ENCODE results near the gene NDUFS2. TPM values are rescaled to one million over a fixed set of nuclear protein-coding genes. Genes with fewer than 3 reads are reported as not detected.
"Not testable (repeated sequence)": the region's sequence is repeated elsewhere in the genome, so short reads cannot be mapped to it uniquely, and the experiment has no call there.

The NDUFS2 gene
- total and polyA plus RNA-seq, 8 donors, result 9.9 to 165 (median 82.7) TPM

DNA sequence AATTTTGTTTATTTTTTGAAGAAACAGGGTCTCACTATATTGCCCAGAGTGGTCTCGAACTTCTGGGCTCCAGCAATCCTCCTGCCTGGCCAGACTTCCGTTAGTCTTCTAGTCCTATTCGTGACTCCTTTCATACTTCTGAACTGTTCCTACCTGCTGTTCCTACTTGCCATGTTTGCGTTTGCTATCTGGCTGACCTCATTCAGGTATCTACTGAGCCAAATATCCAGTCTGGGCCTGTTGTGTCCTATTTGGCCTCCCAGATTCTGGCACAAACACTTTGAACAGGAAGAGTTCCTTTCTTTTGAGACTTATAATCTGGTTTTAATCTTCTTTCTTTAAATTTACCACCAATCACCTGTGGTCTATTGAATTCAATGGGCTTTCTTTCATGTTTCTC lies 42.7 kb downstream of the NDUFS2 start:
- peak overlapping the region in 3 of 5 donors; percentile 4 to 31 (median 7) for H3K27ac ChIP-seq
- peaks cover 0 to 6% (median 0%) of the 10 kb centered on the region in 4 donors for H3K4me1 ChIP-seq
- peak; percentile 58 to 81 for DNase-seq
- intact Hi-C loops (cut with DNase I; ENCODE audit: low total_unique reads), result no loop called here
- TF ChIP-seq POLR2A (IDR thresholded peaks at IDR 0.05) (no peak), POLR2AphosphoS5 (IDR thresholded peaks at IDR 0.05) (peak in 1 of 3 donors; percentile 70)
- no peaks in the 10 kb centered on the region for H3K27me3 ChIP-seq
- no peak overlapping the region for H3K4me3 ChIP-seq
- H3K36me3 ChIP-seq, result no peaks in the 10 kb centered on the region
- no peaks in the 10 kb centered on the region for H3K9me3 ChIP-seq
- 29 to 61% (median 42%) methylated on average over 4 of the region's 4 CpGs for WGBS, 5 donors

DNA sequence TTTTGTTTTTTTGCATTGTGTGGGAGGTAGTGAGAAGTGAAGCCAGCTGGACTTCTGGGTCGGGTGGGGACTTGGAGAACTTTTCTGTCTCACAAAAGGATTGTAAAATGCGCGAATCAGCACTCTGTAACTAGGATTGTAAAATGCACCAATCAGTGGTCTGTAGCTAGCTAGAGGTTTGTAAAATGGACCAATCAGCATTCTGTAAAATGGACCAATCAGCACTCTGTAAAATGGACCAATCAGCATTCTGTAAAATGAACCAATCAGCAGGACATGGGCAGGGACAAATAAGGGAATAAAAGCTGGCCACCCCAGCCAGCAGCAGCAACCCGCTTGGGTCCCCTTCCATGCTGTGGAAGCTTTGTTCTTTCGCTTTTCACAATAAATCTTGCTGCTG lies 47.9 kb downstream of the NDUFS2 start:
- H3K27ac ChIP-seq; DNase-seq; H3K27me3 ChIP-seq; H3K4me3 ChIP-seq; H3K9me3 ChIP-seq; H3K36me3 ChIP-seq; H3K4me1 ChIP-seq; intact Hi-C loops (cut with DNase I; ENCODE audit: low total_unique reads): not testable (repeated sequence)
- 75 to 88% (median 84%) methylated on average over 5 of the region's 5 CpGs for WGBS, 5 donors

DNA sequence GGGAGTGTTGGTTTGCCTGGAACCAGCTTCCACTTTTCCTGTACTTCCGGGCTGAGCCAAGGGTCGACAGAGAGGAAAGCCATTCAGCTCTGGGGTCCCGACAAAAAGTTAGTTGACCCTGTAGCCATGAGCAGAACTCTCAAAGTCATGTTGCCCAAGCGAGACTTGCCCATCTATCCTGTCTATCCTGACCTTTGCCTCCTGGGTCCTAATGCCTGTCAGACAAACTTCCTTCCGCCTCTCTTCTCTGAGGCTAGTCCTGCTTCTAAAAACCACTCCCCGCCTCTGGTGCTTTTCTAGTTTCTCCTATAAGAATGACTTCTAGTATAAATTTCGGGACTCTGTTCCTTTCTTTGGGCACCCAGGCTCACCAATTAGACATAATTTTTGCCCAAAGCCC lies 48.7 kb downstream of the NDUFS2 start:
- Histone ChIP-seq H3K4me3 (no peak overlapping the region), H3K27me3 (peaks cover 0 to 8% (median 0%) of the 10 kb centered on the region in 3 donors), H3K9me3 (no peaks in the 10 kb centered on the region), H3K27ac (no peak overlapping the region), H3K36me3 (no peaks in the 10 kb centered on the region), H3K4me1 (no peaks in the 10 kb centered on the region)
- intact Hi-C loops (cut with DNase I; ENCODE audit: low total_unique reads), result no loop called here
- WGBS, 5 donors, result 66 to 90% (median 76%) methylated on average over 7 of the region's 7 CpGs
- no peak for TF ChIP-seq POLR2AphosphoS5 (IDR thresholded peaks at IDR 0.05)
- TF ChIP-seq, protein P1, sequence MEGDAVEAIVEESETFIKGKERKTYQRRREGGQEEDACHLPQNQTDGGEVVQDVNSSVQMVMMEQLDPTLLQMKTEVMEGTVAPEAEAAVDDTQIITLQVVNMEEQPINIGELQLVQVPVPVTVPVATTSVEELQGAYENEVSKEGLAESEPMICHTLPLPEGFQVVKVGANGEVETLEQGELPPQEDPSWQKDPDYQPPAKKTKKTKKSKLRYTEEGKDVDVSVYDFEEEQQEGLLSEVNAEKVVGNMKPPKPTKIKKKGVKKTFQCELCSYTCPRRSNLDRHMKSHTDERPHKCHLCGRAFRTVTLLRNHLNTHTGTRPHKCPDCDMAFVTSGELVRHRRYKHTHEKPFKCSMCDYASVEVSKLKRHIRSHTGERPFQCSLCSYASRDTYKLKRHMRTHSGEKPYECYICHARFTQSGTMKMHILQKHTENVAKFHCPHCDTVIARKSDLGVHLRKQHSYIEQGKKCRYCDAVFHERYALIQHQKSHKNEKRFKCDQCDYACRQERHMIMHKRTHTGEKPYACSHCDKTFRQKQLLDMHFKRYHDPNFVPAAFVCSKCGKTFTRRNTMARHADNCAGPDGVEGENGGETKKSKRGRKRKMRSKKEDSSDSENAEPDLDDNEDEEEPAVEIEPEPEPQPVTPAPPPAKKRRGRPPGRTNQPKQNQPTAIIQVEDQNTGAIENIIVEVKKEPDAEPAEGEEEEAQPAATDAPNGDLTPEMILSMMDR (IDR thresholded peaks at IDR 0.05), result no peak
- no peak for TF ChIP-seq EP300 (IDR thresholded peaks at IDR 0.05)
- TF ChIP-seq POLR2A (IDR thresholded peaks at IDR 0.05), result no peak
- no peak for DNase-seq

DNA sequence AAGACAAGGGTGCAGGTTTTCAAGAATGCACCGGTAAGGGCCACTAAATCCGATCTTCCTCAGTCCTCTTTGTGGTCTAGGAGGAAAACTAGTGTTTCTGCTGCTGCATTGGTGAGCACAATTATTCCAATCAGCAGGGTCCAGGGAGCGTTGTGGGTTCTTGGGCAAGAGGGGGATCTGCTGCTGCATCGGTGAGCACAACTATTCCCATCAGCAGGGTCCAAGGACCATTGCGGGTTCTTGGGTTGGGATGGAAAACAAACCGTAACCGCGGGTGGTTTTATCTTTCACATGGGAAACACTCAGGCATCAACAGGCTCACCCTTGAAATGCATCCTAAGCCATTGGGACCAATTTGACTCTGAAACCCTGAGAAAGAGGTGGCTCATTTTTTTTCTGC lies 49.4 kb downstream of the NDUFS2 start:
- Histone ChIP-seq H3K36me3 (no peaks in the 10 kb centered on the region), H3K27ac (no peak overlapping the region), H3K9me3 (peaks cover 0 to 1% (median under 1%) of the 10 kb centered on the region in 4 donors), H3K27me3 (peaks cover 0 to 9% (median 0%) of the 10 kb centered on the region in 3 donors), H3K4me1 (no peaks in the 10 kb centered on the region), H3K4me3 (no peak overlapping the region)
- 87 to 96% (median 96%) methylated on average over 8 of the region's 8 CpGs for WGBS, 5 donors
- DNase-seq, result no peak
- intact Hi-C loops (cut with DNase I; ENCODE audit: low total_unique reads), result no loop called here
- TF ChIP-seq EP300 (IDR thresholded peaks at IDR 0.05) (no peak), POLR2A (IDR thresholded peaks at IDR 0.05) (no peak), POLR2AphosphoS5 (IDR thresholded peaks at IDR 0.05) (no peak)
- TF ChIP-seq, protein P1 (IDR thresholded peaks at IDR 0.05), result no peak

DNA sequence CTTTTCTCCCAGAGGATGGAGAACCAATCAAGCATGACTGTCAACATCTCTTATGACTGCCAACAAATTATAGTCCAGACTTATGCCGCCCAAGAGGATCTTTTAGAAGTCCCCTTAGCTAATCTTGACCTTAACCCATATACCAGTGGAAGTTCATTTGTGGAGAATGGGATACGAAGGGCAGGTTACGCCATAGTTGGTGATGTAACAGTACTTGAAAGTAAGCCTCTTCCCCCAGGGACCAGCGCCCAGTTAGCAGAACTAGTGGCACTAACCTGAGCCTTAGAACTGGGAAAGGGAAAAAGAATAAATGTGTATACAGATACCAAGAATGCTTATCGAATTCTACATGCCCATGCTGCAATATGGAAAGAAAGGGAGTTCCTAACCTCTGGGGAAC lies 53.1 kb downstream of the NDUFS2 start:
- H3K27me3 ChIP-seq, result peaks cover 0 to 44% (median 25%) of the 10 kb centered on the region in 3 donors
- DNase-seq; H3K27ac ChIP-seq; H3K36me3 ChIP-seq; intact Hi-C loops (cut with DNase I; ENCODE audit: low total_unique reads); H3K4me3 ChIP-seq: not testable (repeated sequence)
- peaks cover 0 to 13% (median 11%) of the 10 kb centered on the region in 4 donors for H3K9me3 ChIP-seq
- H3K4me1 ChIP-seq, result peaks cover 8 to 14% (median 11%) of the 10 kb centered on the region in 4 donors
- 76 to 87% (median 81%) methylated on average over 5 of the region's 5 CpGs for WGBS, 5 donors

DNA sequence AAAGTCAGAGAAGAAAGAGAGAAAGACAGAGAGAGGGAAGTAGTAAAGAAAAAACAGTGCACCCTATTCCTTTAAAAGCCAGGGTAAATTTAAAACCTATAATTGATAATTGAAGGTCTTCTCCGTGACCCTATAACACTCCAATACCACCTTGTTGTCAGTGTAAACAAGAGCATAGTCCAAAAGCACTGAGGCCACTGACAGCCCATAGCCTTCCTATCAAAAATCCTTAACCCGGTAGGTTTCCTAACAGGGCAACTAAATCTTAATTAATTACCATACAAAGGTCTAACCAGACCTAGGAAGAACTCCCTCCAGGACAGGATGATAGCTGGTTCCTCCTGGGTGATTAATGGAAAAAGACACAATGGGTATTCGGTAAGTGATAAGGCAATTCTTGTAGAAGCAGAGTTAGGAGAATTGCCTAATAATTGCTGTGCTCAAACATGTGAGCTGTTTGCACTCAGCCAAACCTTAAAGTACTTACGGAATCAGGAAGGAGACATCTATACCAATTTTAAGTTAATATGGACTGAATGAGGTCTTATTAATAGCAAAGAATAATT lies 53.9 kb downstream of the NDUFS2 start:
- peaks cover 8 to 17% (median 12%) of the 10 kb centered on the region in 4 donors for H3K4me1 ChIP-seq
- H3K36me3 ChIP-seq; DNase-seq; H3K27ac ChIP-seq; intact Hi-C loops (cut with DNase I; ENCODE audit: low total_unique reads); H3K4me3 ChIP-seq: not testable (repeated sequence)
- H3K27me3 ChIP-seq, result peaks cover 0 to 51% (median 29%) of the 10 kb centered on the region in 3 donors
- H3K9me3 ChIP-seq, result peaks cover 0 to 13% (median 11%) of the 10 kb centered on the region in 4 donors
- WGBS, 5 donors, result 63 to 85% (median 80%) methylated on average over 4 of the region's 4 CpGs

DNA sequence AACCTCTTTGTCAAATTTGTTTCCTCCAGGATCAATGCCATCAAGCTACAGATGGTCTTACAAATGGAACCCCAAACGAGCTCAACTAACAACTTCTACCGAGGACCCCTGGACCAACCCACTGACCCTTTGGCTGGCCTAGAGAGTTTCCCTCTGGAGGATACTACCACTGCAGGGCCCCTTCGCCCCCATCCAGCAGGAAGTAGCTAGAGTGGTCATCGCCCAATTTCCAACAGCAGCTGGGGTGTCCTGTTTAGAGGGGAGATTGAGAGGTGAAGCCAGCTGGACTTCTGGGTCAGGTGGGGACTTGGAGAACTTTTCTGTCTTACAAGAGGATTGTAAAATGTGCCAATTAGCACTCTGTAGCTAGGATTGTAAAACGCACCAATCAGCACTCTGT lies 54.9 kb downstream of the NDUFS2 start:
- peaks cover 8 to 21% (median 12%) of the 10 kb centered on the region in 4 donors for H3K4me1 ChIP-seq
- H3K27me3 ChIP-seq, result peaks cover 0 to 58% (median 29%) of the 10 kb centered on the region in 3 donors
- H3K27ac ChIP-seq; intact Hi-C loops (cut with DNase I; ENCODE audit: low total_unique reads); H3K4me3 ChIP-seq; H3K36me3 ChIP-seq: not testable (repeated sequence)
- DNase-seq, result peak in 1 of 2 donors; percentile 12
- H3K9me3 ChIP-seq, result peaks cover 0 to 13% (median 11%) of the 10 kb centered on the region in 4 donors
- 90 to 96% (median 95%) methylated on average over 5 of the region's 5 CpGs for WGBS, 5 donors

All from stomach (tissue), 9 donors.